ENCODE measurements around the gene GPHA2.
"Not testable (repeated sequence)": the region's sequence is repeated elsewhere in the genome, so short reads cannot be mapped to it uniquely, and the experiment has no call there.

Gene GPHA2

GRCh38 chr11:64935359-64936081, at the start of gene GPHA2:
Gene GPHA2, minus strand, starts transcription at chr11:64935893. Its CDS starts 433 bp downstream, at chr11:64935460.
- Histone ChIP-seq H3K27me3 (ENCODE audit: low read depth, low read length) (peaks cover 8% of the 10 kb centered on the region; the same call in 1 of the 2 replicates), H2AFZ (ENCODE audit: low read depth, low read length) (no peak within 1 kb of the TSS), H4K20me1 (ENCODE audit: insufficient read depth, low read length) (no peaks in the 10 kb centered on the region), H3K4me3 (ENCODE audit: low read length) (no peak within 1 kb of the TSS), H3K9ac (ENCODE audit: low read length) (no peak within 1 kb of the TSS), H3K27ac (ENCODE audit: low read length) (no peak within 1 kb of the TSS), H3K9me3 (ENCODE audit: insufficient read depth, low read length) (no peaks in the 10 kb centered on the region), H3K4me1 (ENCODE audit: low read length) (no peaks in the 10 kb centered on the region), H3K36me3 (replicated peaks; ENCODE audit: low read depth, low read length) (peaks cover 11% of the 10 kb centered on the region), H3K4me2 (ENCODE audit: low read length) (no peak within 1 kb of the TSS), H3K79me2 (ENCODE audit: low read length) (no peaks in the 10 kb centered on the region)
- TF ChIP-seq CTCF (IDR thresholded peaks at IDR 0.05; ENCODE audit: low read depth, low read length) (no peak), EZH2phosphoT487 (IDR thresholded peaks at IDR 0.05; ENCODE audit: low read depth) (no peak)

GRCh38 chr11:64983339-64983738, 47.6 kb upstream of the GPHA2 start:
- H4K20me1 ChIP-seq (ENCODE audit: insufficient read depth, low read length); H2AFZ ChIP-seq (ENCODE audit: low read depth, low read length); H3K4me3 ChIP-seq (ENCODE audit: low read length); H3K9ac ChIP-seq (ENCODE audit: low read length); H3K4me1 ChIP-seq (ENCODE audit: low read length); H3K36me3 ChIP-seq (replicated peaks; ENCODE audit: low read depth, low read length); H3K27ac ChIP-seq (ENCODE audit: low read length); H3K4me2 ChIP-seq (ENCODE audit: low read length); H3K79me2 ChIP-seq (ENCODE audit: low read length); H3K9me3 ChIP-seq (ENCODE audit: insufficient read depth, low read length): not testable (repeated sequence)
- peaks cover 21% of the 10 kb centered on the region for H3K27me3 ChIP-seq (ENCODE audit: low read depth, low read length)

- Histone ChIP-seq H2AFZ (ENCODE audit: low read depth, low read length) (no peak overlapping the region), H3K4me2 (ENCODE audit: low read length) (no peak overlapping the region), H3K27me3 (ENCODE audit: low read depth, low read length) (peaks cover 13% of the 10 kb centered on the region), H3K9ac (ENCODE audit: low read length) (no peak overlapping the region), H3K27ac (ENCODE audit: low read length) (no peak overlapping the region), H3K4me1 (ENCODE audit: low read length) (no peaks in the 10 kb centered on the region), H3K36me3 (replicated peaks; ENCODE audit: low read depth, low read length) (no peaks in the 10 kb centered on the region), H3K4me3 (ENCODE audit: low read length) (no peak overlapping the region), H4K20me1 (ENCODE audit: insufficient read depth, low read length) (no peaks in the 10 kb centered on the region), H3K79me2 (ENCODE audit: low read length) (no peaks in the 10 kb centered on the region), H3K9me3 (ENCODE audit: insufficient read depth, low read length) (no peaks in the 10 kb centered on the region)
- TF ChIP-seq CTCF (IDR thresholded peaks at IDR 0.05; ENCODE audit: low read depth, low read length) (no peak), EZH2phosphoT487 (IDR thresholded peaks at IDR 0.05; ENCODE audit: low read depth) (no peak)
These were observed 41.0 kb upstream of the GPHA2 start for GRCh38 chr11:64976651-64977050.

- H3K9ac ChIP-seq (ENCODE audit: low read length) = no peak overlapping the region
- no peaks in the 10 kb centered on the region for H3K36me3 ChIP-seq (replicated peaks; ENCODE audit: low read depth, low read length)
- TF ChIP-seq EZH2phosphoT487 (IDR thresholded peaks at IDR 0.05; ENCODE audit: low read depth) (no peak), CTCF (IDR thresholded peaks at IDR 0.05; ENCODE audit: low read depth, low read length) (no peak)
- no peaks in the 10 kb centered on the region for H3K79me2 ChIP-seq (ENCODE audit: low read length)
- H3K27me3 ChIP-seq (ENCODE audit: low read depth, low read length) = no peaks in the 10 kb centered on the region
- H3K4me2 ChIP-seq (ENCODE audit: low read length) = no peak overlapping the region
- no peak overlapping the region for H3K4me3 ChIP-seq (ENCODE audit: low read length)
- no peaks in the 10 kb centered on the region for H3K4me1 ChIP-seq (ENCODE audit: low read length)
- no peak overlapping the region for H3K27ac ChIP-seq (ENCODE audit: low read length)
- H2AFZ ChIP-seq (ENCODE audit: low read depth, low read length) = no peak overlapping the region
- no peaks in the 10 kb centered on the region for H3K9me3 ChIP-seq (ENCODE audit: insufficient read depth, low read length)
- H4K20me1 ChIP-seq (ENCODE audit: insufficient read depth, low read length) = no peaks in the 10 kb centered on the region
These were observed 38.4 kb upstream of the GPHA2 start for GRCh38 chr11:64974124-64974523.
